A673 (cell line): ENCODE measurements around the gene ADGRG2.

Experiments
- EZH2 ChIP-seq: fragments of 200-600 bp; sonication (generic); IDR thresholded peaks from 2 replicates; pipeline ENCODE4 v1.6.1; 2017; ENCODE audit warnings: borderline replicate concordance, low read depth, mild to moderate bottlenecking, mixed read lengths, antibody characterized with exemption, low read length; ENCODE audit not compliant: poor library complexity, severe bottlenecking
- TF ChIP-seq, protein P1 (sequence below): fragments of 300-800, 200-600 bp; sonication (generic); conservative IDR thresholded peaks from 2 replicates; pipeline ENCODE4 v1.5.1; 2017; ENCODE audit warnings: low read depth, mild to moderate bottlenecking, antibody characterized with exemption, low read length, moderate library complexity, mixed read lengths

DNA sequence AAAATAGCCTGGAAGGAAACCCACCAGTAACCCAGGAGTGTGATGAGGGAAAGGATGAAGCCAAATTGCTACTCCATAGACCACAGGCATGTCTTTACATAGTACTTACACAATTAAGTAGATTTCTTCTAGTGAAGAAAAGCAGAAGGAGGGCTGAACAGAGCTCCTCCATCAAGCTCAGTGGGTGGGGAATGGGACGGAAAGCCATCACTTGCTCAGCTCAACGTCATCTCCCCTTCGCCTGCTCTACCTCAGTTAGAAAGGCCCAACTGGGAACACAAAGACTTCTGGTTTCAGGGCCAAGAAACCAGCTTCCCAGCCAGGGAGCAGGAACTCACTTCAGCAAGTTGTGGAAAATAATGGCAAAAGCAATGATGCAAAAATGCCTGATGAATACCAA, 36.6 kb downstream of the ADGRG2 start:
- TF ChIP-seq, protein P1, sequence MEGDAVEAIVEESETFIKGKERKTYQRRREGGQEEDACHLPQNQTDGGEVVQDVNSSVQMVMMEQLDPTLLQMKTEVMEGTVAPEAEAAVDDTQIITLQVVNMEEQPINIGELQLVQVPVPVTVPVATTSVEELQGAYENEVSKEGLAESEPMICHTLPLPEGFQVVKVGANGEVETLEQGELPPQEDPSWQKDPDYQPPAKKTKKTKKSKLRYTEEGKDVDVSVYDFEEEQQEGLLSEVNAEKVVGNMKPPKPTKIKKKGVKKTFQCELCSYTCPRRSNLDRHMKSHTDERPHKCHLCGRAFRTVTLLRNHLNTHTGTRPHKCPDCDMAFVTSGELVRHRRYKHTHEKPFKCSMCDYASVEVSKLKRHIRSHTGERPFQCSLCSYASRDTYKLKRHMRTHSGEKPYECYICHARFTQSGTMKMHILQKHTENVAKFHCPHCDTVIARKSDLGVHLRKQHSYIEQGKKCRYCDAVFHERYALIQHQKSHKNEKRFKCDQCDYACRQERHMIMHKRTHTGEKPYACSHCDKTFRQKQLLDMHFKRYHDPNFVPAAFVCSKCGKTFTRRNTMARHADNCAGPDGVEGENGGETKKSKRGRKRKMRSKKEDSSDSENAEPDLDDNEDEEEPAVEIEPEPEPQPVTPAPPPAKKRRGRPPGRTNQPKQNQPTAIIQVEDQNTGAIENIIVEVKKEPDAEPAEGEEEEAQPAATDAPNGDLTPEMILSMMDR: no peak
- no peak for TF ChIP-seq EZH2
